ENCODE measurements around the gene PCDHA5. TPM values are rescaled to one million over a fixed set of nuclear protein-coding genes. Genes with fewer than 3 reads are reported as not detected.
"Not testable (repeated sequence)": the region's sequence is repeated elsewhere in the genome, so short reads cannot be mapped to it uniquely, and the experiment has no call there.

PCDHA5 gene
- total RNA-seq, 1 experiment from 2014 or later, result not detected

DNA sequence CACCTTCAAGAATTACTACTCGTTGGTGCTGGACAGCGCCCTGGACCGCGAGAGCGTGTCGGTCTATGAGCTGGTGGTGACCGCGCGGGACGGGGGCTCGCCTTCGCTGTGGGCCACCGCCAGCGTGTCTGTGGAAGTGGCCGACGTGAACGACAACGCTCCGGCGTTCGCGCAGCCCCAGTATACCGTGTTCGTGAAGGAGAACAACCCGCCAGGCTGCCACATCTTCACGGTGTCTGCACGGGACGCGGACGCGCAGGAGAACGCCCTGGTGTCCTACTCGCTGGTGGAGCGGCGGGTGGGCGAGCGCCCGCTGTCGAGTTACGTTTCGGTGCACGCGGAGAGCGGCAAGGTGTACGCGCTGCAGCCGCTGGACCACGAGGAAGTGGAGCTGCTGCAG lies 1.6 kb downstream of the PCDHA5 start:
- DNase-seq (ENCODE audit: low read depth), result not testable (repeated sequence)

DNA sequence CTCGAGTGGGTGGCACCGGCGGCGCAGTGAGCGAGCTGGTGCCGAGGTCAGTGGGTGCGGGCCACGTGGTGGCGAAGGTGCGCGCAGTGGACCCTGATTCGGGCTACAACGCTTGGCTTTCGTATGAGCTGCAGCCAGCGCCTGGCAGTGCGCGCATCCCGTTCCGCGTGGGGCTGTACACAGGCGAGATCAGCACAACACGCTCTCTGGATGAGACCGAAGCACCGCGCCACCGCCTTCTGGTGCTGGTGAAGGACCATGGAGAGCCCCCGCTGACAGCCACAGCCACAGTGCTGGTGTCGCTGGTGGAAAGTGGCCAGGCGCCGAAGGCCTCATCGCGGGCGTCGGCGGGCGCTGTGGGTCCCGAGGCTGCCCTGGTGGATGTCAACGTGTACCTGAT lies 2.1 kb downstream of the PCDHA5 start:
- no peak for DNase-seq (ENCODE audit: low read depth)

DNA sequence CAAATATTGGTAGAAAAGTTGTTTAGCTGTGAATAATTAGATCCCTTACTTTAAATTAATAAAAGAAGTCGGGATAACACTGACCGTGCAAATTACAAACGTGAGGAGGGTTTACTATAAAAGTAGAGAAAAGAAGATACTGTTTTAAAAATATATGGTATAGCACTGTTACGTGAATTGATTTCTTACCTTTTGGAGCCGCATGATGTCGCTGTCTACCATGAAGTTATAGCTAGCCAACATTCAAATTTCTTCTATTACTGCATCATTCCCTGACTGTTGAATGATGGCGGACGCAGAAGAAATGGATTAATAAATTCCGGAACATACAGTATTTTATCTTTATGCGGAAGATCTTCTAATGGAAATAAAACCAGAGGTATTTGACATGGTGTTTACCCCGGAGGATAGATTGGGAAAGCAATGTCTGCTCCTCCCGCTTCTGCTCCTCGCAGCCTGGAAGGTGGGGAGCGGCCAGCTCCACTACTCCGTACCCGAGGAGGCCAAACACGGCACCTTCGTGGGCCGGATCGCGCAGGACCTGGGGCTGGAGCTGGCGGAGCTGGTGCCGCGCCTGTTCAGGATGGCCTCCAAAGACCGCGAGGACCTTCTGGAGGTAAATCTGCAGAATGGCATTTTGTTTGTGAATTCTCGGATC lies 6.4 kb downstream of the PCDHA5 start, which contains the start of gene PCDHA6:
Gene PCDHA6, plus strand, starts transcription at position 257 of the 658 bp plus-strand sequence. Its CDS starts 132 bp downstream, at position 389.
- DNase-seq (ENCODE audit: low read depth), result no peak

DNA sequence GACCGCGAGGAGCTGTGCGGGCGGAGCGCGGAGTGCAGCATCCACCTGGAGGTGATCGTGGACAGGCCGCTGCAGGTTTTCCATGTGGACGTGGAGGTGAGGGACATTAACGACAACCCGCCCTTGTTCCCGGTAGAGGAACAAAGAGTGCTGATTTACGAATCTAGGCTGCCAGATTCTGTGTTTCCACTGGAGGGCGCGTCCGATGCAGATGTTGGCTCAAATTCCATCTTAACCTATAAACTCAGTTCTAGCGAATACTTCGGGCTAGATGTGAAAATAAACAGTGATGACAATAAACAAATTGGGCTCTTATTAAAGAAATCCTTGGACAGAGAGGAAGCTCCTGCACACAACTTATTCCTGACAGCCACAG lies 6.9 kb downstream of the PCDHA5 start:
- DNase-seq (ENCODE audit: low read depth), result no peak

DNA sequence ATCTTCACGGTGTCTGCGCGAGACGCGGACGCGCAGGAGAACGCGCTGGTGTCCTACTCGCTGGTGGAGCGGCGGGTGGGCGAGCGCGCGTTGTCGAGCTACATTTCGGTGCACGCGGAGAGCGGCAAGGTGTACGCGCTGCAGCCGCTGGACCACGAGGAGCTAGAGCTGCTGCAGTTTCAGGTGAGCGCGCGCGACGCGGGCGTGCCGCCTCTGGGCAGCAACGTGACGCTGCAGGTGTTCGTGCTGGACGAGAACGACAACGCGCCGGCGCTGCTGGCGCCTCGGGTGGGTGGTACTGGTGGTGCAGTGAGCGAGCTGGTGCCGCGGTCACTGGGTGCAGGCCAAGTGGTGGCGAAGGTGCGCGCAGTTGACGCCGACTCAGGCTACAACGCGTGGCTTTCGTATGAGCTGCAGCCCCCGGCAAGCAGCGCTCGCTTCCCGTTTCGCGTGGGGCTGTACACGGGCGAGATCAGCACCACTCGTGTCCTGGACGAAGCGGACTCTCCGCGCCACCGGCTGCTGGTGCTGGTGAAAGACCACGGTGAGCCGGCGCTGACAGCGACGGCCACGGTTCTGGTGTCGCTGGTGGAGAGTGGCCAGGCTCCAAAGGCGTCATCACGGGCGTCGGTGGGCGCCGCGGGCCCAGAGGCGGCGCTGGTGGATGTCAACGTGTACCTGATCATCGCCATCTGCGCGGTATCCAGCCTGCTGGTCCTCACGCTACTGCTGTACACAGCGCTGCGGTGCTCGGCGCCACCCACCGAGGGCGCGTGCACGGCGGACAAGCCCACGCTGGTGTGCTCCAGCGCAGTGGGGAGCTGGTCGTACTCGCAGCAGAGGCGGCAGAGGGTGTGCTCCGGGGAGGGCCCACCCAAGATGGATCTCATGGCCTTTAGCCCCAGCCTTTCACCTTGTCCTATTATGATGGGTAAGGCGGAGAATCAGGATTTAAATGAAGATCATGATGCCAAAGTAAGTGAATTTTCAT lies 8.4 kb downstream of the PCDHA5 start:
- not testable (repeated sequence) for DNase-seq (ENCODE audit: low read depth)

DNA sequence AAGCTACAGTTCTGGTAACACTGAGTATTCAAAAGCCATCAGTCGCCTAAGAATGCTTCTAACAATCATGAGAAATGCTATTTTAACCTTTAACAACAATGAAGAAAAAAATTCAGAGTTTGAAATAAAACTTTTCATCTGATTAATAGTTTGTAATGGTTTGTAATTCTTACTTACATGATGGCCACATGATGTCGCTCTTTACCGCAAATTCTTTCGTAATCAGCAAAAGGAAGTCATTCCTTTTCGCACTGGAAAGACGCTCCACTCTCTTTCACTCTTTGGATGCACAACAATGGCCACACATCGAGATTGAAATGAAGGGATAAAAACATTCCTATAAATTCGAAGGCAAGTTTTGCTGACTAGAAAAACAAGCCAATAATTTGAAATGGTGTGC lies 12.6 kb downstream of the PCDHA5 start, which contains the start of gene PCDHA7:
Gene PCDHA7, plus strand, starts transcription at position 277 of the 400 bp plus-strand sequence. Its CDS starts 115 bp downstream, at position 392.
- peak; percentile 8 for DNase-seq (ENCODE audit: low read depth)

DNA sequence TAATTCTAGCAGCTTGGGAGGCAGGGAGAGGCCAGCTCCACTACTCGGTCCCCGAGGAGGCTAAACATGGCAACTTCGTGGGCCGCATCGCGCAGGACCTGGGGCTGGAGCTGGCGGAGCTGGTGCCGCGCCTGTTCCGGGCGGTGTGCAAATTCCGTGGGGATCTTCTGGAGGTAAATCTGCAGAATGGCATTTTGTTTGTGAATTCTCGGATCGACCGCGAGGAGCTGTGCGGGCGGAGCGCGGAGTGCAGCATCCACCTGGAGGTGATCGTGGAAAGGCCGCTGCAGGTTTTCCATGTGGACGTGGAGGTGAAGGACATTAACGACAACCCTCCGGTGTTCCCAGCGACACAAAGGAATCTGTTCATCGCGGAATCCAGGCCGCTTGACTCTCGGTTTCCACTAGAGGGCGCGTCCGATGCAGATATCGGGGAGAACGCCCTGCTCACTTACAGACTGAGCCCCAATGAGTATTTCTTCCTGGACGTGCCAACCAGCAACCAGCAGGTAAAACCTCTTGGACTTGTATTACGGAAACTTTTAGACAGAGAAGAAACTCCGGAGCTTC lies 13.1 kb downstream of the PCDHA5 start:
- DNase-seq (ENCODE audit: low read depth), result not testable (repeated sequence)

DNA sequence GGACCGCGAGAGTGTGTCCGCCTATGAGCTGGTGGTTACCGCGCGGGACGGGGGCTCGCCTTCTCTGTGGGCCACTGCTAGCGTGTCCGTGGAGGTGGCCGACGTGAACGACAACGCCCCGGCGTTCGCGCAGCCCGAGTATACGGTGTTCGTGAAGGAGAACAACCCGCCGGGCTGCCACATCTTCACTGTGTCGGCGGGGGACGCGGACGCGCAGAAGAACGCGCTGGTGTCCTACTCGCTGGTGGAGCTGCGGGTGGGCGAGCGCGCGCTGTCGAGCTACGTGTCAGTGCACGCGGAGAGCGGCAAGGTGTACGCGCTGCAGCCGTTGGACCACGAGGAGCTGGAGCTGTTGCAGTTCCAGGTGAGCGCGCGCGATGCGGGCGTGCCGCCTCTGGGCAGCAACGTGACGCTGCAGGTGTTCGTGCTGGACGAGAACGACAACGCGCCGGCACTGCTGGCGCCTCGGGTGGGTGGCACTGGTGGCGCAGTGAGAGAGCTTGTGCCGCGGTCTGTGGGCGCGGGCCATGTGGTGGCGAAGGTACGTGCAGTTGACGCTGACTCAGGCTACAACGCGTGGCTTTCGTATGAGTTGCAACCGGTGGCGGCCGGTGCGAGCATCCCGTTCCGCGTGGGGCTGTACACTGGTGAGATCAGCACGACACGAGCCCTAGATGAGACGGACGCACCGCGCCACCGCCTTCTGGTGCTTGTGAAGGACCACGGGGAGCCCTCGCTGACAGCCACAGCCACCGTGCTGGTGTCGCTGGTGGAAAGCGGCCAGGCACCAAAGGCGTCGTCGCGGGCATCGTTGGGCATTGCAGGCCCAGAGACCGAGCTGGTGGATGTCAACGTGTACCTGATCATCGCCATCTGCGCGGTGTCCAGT lies 14.5 kb downstream of the PCDHA5 start:
- no peak for DNase-seq (ENCODE audit: low read depth)

DNA sequence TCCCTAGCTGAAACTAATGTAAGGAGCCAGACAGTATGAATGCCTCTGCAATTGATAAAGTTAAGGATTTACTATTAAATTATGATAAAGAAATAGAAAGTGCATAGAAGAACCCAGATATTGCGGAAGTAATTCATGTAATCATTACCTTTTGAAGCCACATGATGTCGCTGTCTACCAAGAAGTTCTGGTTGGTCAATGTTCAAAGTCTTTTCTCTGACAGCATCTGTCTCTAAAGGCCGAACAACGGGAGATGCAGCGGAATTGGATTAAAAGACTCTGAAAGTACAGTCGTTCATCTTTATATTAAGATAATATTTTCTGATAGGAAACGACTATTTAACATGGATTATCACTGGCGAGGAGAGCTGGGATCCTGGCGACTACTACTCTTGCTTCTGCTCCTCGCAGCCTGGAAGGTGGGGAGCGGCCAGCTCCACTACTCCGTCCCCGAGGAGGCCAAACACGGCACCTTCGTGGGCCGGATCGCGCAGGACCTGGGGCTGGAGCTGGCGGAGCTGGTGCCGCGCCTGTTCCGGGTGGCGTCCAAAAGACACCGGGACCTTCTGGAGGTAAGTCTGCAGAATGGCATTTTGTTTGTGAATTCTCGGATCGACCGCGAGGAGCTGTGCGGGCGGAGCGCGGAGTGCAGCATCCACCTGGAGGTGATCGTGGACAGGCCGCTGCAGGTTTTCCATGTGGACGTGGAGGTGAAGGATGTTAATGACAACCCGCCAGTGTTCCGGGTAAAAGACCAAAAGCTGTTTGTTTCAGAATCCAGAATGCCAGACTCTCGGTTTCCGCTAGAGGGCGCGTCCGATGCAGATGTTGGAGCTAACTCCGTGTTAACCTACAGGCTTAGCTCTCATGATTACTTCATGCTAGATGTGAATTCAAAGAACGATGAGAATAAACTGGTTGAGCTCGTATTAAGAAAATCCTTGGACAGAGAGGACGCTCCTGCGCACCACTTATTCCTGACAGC lies 19.9 kb downstream of the PCDHA5 start, which contains the start of gene PCDHA8:
Gene PCDHA8, plus strand, starts transcription at position 210 of the 985 bp plus-strand sequence. Its CDS starts 135 bp downstream, at position 345.
- no peak for DNase-seq (ENCODE audit: low read depth)

DNA sequence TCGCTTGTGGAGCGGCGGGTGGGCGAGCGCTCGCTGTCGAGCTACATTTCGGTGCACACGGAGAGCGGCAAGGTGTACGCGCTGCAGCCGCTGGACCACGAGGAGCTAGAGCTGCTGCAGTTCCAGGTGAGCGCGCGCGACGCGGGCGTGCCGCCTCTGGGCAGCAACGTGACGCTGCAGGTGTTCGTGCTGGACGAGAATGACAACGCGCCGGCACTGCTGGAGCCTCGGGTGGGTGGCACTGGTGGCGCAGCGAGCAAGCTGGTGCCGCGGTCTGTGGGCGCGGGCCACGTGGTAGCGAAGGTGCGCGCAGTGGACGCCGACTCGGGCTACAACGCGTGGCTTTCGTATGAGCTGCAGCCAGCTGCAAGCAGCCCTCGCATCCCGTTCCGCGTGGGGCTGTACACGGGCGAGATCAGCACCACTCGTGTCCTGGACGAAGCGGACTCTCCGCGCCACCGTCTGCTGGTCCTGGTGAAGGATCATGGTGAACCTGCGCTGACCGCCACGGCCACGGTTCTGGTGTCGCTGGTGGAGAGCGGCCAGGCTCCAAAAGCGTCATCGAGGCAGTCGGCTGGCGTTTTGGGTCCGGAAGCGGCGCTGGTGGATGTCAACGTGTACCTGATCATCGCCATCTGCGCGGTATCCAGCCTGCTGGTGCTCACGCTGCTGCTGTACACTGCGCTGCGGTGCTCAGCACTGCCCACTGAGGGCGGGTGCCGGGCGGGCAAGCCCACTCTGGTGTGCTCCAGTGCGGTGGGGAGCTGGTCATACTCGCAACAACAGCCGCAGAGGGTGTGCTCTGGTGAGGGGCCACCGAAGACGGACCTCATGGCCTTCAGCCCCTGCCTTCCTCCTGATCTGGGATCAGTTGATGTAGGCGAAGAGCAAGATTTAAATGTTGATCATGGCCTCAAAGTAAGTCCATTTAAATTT lies 21.7 kb downstream of the PCDHA5 start:
- DNase-seq (ENCODE audit: low read depth), result no peak

DNA sequence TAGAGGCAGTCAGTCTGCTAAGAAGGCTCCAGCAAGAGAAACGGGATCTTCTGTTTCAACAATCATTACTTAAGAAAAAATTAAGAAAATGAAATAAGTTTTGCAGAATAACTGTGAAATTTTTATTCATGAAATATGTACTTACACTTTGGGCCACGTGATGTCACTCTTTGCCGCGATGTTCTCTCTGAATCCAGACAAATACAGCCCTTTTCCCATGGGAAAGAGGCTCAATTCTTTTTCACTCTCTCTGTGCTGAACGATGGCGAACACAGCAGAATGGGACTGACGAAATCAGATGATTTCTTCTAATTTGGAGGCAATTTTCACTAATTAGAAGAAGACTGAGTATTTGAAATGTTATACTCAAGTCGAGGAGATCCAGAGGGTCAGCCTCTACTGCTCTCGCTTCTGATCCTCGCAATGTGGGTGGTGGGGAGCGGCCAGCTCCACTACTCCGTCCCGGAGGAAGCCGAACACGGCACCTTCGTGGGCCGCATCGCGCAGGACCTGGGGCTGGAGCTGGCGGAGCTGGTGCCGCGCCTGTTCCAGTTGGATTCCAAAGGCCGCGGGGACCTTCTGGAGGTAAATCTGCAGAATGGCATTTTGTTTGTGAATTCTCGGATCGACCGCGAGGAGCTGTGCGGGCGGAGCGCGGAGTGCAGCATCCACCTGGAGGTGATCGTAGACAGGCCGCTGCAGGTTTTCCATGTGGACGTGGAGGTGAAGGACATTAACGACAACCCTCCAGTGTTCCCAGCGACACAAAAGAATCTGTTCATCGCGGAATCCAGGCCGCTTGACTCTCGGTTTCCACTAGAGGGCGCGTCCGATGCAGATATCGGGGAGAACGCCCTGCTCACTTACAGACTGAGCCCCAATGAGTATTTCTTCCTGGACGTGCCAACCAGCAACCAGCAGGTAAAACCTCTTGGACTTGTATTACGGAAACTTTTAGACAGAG lies 27.0 kb downstream of the PCDHA5 start, which contains the start of gene PCDHA9:
Gene PCDHA9, plus strand, starts transcription at position 244 of the 964 bp plus-strand sequence. Its CDS starts 114 bp downstream, at position 358.
- not testable (repeated sequence) for DNase-seq (ENCODE audit: low read depth)

DNA sequence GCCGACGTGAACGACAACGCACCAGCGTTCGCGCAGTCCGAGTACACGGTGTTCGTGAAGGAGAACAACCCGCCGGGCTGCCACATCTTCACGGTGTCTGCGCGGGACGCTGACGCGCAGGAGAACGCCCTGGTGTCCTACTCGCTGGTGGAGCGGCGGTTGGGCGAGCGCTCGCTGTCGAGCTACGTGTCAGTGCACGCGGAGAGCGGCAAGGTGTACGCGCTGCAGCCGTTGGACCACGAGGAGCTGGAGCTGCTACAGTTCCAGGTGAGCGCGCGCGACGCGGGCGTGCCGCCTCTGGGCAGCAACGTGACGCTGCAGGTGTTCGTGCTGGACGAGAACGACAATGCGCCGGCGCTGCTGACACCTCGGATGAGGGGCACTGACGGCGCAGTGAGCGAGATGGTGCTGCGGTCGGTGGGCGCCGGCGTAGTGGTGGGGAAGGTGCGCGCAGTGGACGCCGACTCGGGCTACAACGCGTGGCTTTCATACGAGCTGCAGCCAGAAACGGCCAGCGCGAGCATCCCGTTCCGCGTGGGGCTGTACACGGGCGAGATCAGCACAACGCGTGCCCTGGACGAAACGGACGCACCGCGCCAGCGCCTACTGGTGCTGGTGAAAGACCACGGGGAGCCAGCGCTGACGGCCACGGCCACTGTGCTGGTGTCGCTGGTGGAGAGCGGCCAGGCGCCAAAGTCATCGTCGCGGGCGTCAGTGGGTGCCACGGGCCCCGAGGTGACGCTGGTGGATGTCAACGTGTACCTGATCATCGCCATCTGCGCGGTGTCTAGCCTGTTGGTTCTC lies 28.6 kb downstream of the PCDHA5 start:
- not testable (repeated sequence) for DNase-seq (ENCODE audit: low read depth)

DNA sequence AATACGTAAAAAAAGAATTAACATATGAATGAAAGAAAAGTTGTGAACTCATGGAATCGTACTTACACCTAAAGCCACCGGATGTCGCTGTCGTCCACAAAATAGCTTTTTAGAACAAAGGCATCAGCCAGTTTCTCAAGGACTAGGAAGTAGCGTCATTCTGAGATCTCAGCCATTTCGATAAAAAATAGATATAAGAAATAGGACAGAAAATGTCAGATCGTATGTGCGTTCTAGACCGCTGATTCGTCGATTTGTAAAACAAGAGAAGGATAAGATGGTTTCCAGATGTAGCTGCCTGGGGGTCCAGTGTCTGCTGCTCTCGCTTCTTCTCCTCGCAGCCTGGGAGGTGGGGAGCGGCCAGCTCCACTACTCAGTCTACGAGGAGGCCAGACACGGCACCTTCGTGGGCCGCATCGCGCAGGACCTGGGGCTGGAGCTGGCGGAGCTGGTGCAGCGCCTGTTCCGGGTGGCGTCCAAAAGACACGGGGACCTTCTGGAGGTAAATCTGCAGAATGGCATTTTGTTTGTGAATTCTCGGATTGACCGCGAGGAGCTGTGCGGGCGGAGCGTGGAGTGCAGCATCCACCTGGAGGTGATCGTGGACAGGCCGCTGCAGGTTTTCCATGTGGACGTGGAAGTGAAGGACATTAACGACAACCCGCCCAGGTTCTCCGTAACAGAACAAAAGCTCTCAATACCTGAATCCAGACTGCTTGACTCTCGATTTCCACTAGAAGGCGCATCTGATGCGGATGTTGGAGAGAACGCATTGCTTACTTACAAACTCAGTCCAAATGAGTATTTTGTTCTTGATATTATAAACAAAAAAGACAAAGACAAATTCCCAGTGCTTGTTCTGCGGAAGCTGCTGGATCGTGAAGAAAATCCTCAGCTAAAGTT lies 34.6 kb downstream of the PCDHA5 start, which contains the start of gene PCDHA10:
Gene PCDHA10, plus strand, starts transcription at position 126 of the 903 bp plus-strand sequence. Its CDS starts 152 bp downstream, at position 278.
- DNase-seq (ENCODE audit: low read depth), result no peak

DNA sequence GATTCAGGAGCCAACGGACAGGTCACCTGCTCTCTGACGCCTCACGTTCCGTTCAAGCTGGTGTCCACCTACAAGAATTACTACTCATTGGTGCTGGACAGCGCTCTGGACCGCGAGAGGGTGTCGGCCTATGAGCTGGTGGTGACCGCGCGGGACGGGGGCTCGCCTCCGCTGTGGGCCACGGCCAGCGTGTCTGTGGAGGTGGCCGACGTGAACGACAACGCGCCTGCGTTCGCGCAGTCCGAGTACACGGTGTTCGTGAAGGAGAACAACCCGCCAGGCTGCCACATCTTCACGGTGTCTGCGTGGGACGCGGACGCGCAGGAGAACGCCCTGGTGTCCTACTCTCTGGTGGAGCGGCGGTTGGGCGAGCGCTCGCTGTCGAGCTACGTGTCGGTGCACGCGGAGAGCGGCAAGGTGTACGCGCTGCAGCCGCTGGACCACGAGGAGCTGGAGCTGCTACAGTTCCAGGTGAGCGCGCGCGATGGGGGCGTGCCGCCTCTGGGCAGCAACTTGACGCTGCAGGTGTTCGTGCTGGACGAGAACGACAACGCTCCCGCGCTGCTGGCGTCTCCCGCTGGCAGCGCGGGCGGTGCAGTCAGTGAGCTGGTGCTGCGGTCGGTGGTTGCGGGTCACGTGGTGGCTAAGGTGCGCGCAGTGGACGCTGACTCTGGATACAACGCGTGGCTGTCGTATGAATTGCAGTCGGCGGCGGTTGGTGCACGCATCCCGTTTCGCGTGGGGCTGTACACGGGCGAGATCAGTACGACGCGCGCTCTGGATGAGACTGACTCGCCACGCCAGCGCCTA lies 36.0 kb downstream of the PCDHA5 start:
- no peak for DNase-seq (ENCODE audit: low read depth)

DNA sequence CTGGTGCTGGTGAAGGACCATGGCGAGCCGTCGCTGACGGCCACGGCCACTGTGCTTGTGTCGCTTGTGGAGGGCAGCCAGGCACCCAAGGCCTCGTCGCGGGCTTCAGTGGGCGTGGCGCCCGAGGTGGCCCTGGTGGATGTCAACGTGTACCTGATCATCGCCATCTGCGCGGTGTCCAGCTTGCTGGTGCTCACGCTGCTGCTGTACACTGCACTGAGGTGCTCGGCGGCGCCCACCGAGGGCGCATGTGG lies 36.5 kb downstream of the PCDHA5 start:
- DNase-seq (ENCODE audit: low read depth), result no peak
